Spleen (tissue), 7 donors: ENCODE measurements around the gene AP1S1.

Experiments
- CTCF ChIP-seq, 11 experiments: fragments of 200-600 bp in 7 of 11; fragments of 450-650 bp in 4 of 11; sonication (generic) in 4 of 11; IDR thresholded peaks in 8 of 11; conservative IDR thresholded peaks in 3 of 11; 1 replicate in 7 of 11; 2 replicates in 4 of 11; pipeline versions ENCODE4 v1.4.0 to v1.8.0; 2016 to 2021; ENCODE audit warnings: antibody characterized with exemption in 11 of 11, inconsistent platforms in 4 of 11, mild to moderate bottlenecking in 1 of 11
- POLR2AphosphoS5 ChIP-seq, 3 donors: sonication (generic); formaldehyde crosslinking; IDR thresholded peaks; one replicate each; pipeline ENCODE4 v1.5.1; 2017; ENCODE audit warnings: antibody characterized with exemption in 3 of 3
- donor health status: DM: no; HTN: no; CAD: no; lungs with moderate emphysema.
- donor health status: DM: no; HTN: no; CAD: no.
- donor health status: DM: no; HTN: no; CAD: no.

- TF ChIP-seq CTCF (IDR thresholded peaks at IDR 0.05 in 8 of 11, conservative IDR thresholded peaks at IDR 0.05 in 3 of 11) = no peak
- TF ChIP-seq POLR2AphosphoS5 (IDR thresholded peaks at IDR 0.05) = no peak
Measured at GRCh38 chr7:101200862-101201599, 46.8 kb downstream of the AP1S1 start, which contains the start of gene MOGAT3.
